ENCODE results near the gene CDKL5. TPM values are rescaled to one million over a fixed set of nuclear protein-coding genes. Genes with fewer than 3 reads are reported as not detected.

CDKL5 gene
- total RNA-seq, 1 donor: 6.5 TPM

- DNase-seq (ENCODE audit: low read depth): no peak
Observed at GRCh38 chrX:18682979-18683387, 257.6 kb downstream of the CDKL5 start.

GRCh38 chrX:18687856-18688495, 262.6 kb downstream of the CDKL5 start:
- TF ChIP-seq CTCF (IDR thresholded peaks at IDR 0.05; ENCODE audit: insufficient read depth, low read depth, low read length): no peak
- no peak for DNase-seq (ENCODE audit: low read depth)
- no peak overlapping the region for H3K4me3 ChIP-seq (ENCODE audit: low read depth, low read length)

More at GRCh38 chrX:18682979-18683387, 257.6 kb downstream of the CDKL5 start:
- H3K4me3 ChIP-seq (ENCODE audit: low read depth, low read length): no peak overlapping the region
- TF ChIP-seq CTCF (IDR thresholded peaks at IDR 0.05; ENCODE audit: insufficient read depth, low read depth, low read length): no peak

GRCh38 chrX:18691431-18691830, 266.0 kb downstream of the CDKL5 start:
- no peak for DNase-seq (ENCODE audit: low read depth)
- TF ChIP-seq CTCF (IDR thresholded peaks at IDR 0.05; ENCODE audit: insufficient read depth, low read depth, low read length): no peak
- H3K4me3 ChIP-seq (ENCODE audit: low read depth, low read length): no peak overlapping the region

GRCh38 chrX:18692541-18692940, 267.1 kb downstream of the CDKL5 start:
- H3K4me3 ChIP-seq (ENCODE audit: low read depth, low read length): no peak overlapping the region
- no peak for TF ChIP-seq CTCF (IDR thresholded peaks at IDR 0.05; ENCODE audit: insufficient read depth, low read depth, low read length)
- DNase-seq (ENCODE audit: low read depth): no peak

DNA sequence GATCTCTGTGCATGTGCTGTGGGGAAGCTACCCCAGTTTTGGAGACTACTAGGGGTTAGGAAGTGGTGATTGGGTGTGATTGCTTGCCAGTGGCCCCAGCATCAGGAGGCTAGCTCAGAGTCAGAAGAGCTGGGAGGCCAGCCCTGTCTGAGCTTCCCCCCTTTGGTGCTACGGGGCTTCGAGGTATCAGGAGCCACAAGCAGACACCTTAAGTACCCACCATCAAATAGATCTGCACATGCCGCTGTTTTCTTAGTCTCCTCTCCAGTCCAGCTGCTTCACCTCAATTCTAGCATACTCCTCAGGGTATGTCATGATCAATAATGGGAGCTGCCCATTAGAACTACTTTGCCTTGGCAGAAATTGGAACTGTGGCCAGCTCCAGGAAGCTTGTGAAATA, 271.2 kb downstream of the CDKL5 start:
- DNase-seq (ENCODE audit: low read depth): no peak
- no peak for TF ChIP-seq CTCF (IDR thresholded peaks at IDR 0.05; ENCODE audit: insufficient read depth, low read depth, low read length)
- no peak overlapping the region for H3K4me3 ChIP-seq (ENCODE audit: low read depth, low read length)

GRCh38 chrX:18698737-18699650, 273.6 kb downstream of the CDKL5 start:
- no peak for DNase-seq (ENCODE audit: low read depth)
- no peak overlapping the region for H3K4me3 ChIP-seq (ENCODE audit: low read depth, low read length)
- no peak for TF ChIP-seq CTCF (IDR thresholded peaks at IDR 0.05; ENCODE audit: insufficient read depth, low read depth, low read length)
